Heart left ventricle (tissue), 13 donors: ENCODE data around the gene SLC7A4.

Experiments used
- CTCF ChIP-seq, 12 donors: fragments of 200-600 bp; sonication (generic) in 4 of 12; IDR thresholded peaks; one replicate each; pipeline versions ENCODE4 v1.5.0 to v1.8.0; 2018 to 2022; ENCODE audit warnings: antibody characterized with exemption in 12 of 12, mild to moderate bottlenecking in 5 of 12
- POLR2A ChIP-seq, 2 donors: fragments of 450-650 bp; IDR thresholded peaks; one replicate each; pipeline ENCODE4 v1.6.1; 2017; ENCODE audit warnings: antibody characterized with exemption in 2 of 2, mild to moderate bottlenecking in 2 of 2, moderate library complexity in 2 of 2
- donor health status: ischemic (EF 13 %, LVEDD 7.1; RV severe dilation, severe dysfunction).
- donor health status: DM: no; HTN: yes; CAD: no.
- donor health status: DM: no; HTN: no; CAD: no.
- donor health status: ischemic (EF 25% LVEDD 6.9; RV normal size, moderate dysfunction).
- donor health status: ischemic (EF 25% LVEDD 5.7; RV mildly dilated, moderate dysfunction).
- donor health status: ischemic (EF 35%, LVEDD 5.7; RV mildly dilated, moderate dysfunction).
- donor health status: nonischemic (EF 11% LVEDD 7.7; RV severe dilation, severe dysfunction).
- donor health status: DM: yes; HTN: yes; CAD: no.
- donor health status: PGD.
- donor health status: ischemic (EF 29% LVEDD 5.4; RV normal size, mild dysfunction).
- donor health status: nonischemic (EF 23%, LVEDD 6.1; RV moderate dilation, normal function).

DNA sequence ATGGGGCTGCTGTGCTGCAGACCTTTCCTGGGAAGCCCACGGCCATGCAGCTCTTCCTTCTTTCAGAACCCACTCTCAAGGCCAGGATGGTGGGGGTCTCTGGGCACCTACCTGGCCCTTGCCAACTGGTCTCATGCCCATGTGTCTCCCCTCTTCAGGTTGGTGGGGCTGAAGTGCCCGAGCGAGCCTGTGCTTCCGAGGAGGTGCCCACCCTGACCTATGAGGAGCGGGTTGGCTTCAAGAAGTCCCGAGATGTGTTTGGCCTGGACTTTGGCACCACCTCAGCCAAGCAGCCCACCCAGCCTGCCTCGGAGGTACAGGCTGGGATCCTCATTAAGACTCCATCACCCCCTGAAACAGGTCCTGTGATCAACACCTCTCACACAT is 40.3 kb downstream of the SLC7A4 start:
- TF ChIP-seq CTCF (IDR thresholded peaks at IDR 0.05) (no peak), POLR2A (IDR thresholded peaks at IDR 0.05) (no peak)
